ENCODE measurements around the gene SPIB. TPM values are rescaled to one million over a fixed set of nuclear protein-coding genes. Genes with fewer than 3 reads are reported as not detected.
A peak's percentile ranks its signal among the peaks of the same experiment; 100 is the strongest.
"Not testable (repeated sequence)": the region's sequence is repeated elsewhere in the genome, so short reads cannot be mapped to it uniquely, and the experiment has no call there.

The SPIB gene
- total RNA-seq, 1 experiment from 2014 or later: not detected

- DNase-seq (ENCODE audit: extremely low read depth, low read depth): no peak
Measured at GRCh38 chr19:50435221-50435620, 16.5 kb downstream of the SPIB start.

GRCh38 chr19:50435627-50436026 is 16.9 kb downstream of the SPIB start:
- no peak for DNase-seq (ENCODE audit: extremely low read depth, low read depth)

GRCh38 chr19:50437862-50438449 is 19.2 kb downstream of the SPIB start:
- no peak for DNase-seq (ENCODE audit: extremely low read depth, low read depth)

- DNase-seq (ENCODE audit: extremely low read depth, low read depth): not testable (repeated sequence)
Measured at GRCh38 chr19:50439130-50439529, 20.4 kb downstream of the SPIB start.

- DNase-seq (ENCODE audit: extremely low read depth, low read depth): no peak
Measured at GRCh38 chr19:50444059-50444458, 25.3 kb downstream of the SPIB start.

- DNase-seq (ENCODE audit: extremely low read depth, low read depth): no peak
Measured at GRCh38 chr19:50447053-50447452, 28.3 kb downstream of the SPIB start.

- DNase-seq (ENCODE audit: extremely low read depth, low read depth): no peak
Measured at GRCh38 chr19:50447750-50448149, 29.0 kb downstream of the SPIB start.

GRCh38 chr19:50449236-50449899 is 30.6 kb downstream of the SPIB start:
- DNase-seq (ENCODE audit: extremely low read depth, low read depth): no peak

- DNase-seq (ENCODE audit: extremely low read depth, low read depth): no peak
Measured at GRCh38 chr19:50450369-50451222, 31.9 kb downstream of the SPIB start.

- DNase-seq (ENCODE audit: extremely low read depth, low read depth): no peak
Measured at GRCh38 chr19:50451223-50451534, 32.4 kb downstream of the SPIB start.

GRCh38 chr19:50453243-50453642 is 34.5 kb downstream of the SPIB start:
- DNase-seq (ENCODE audit: extremely low read depth, low read depth): no peak

- DNase-seq (ENCODE audit: extremely low read depth, low read depth): no peak
Measured at GRCh38 chr19:50455992-50456391, 37.3 kb downstream of the SPIB start.

- DNase-seq (ENCODE audit: extremely low read depth, low read depth): no peak
Measured at GRCh38 chr19:50457300-50457699, 38.6 kb downstream of the SPIB start.

GRCh38 chr19:50458396-50459066 is 39.8 kb downstream of the SPIB start:
- no peak for DNase-seq (ENCODE audit: extremely low read depth, low read depth)

- no peak for DNase-seq (ENCODE audit: extremely low read depth, low read depth)
Measured at GRCh38 chr19:50459067-50459456, 40.3 kb downstream of the SPIB start.

GRCh38 chr19:50459638-50460037 is 40.9 kb downstream of the SPIB start:
- no peak for DNase-seq (ENCODE audit: extremely low read depth, low read depth)

GRCh38 chr19:50460161-50460765 is 41.5 kb downstream of the SPIB start:
- DNase-seq (ENCODE audit: extremely low read depth, low read depth): no peak

- DNase-seq (ENCODE audit: extremely low read depth, low read depth): peak; percentile 54
Measured at GRCh38 chr19:50461066-50461875, 42.5 kb downstream of the SPIB start.

- DNase-seq (ENCODE audit: extremely low read depth, low read depth): no peak
Measured at GRCh38 chr19:50462970-50463369, 44.2 kb downstream of the SPIB start.

GRCh38 chr19:50464348-50464747 is 45.6 kb downstream of the SPIB start:
- no peak for DNase-seq (ENCODE audit: extremely low read depth, low read depth)

Data from NCI-H460 (cell line).